EH (cell line): Measurements from ENCODE around the gene PPP6R1.

ENCODE experiments used
- DNase-seq: peaks from one replicate; pipeline ENCODE4 v3.0.0-alpha.2; 2015; ENCODE audit warnings: low read depth

The PPP6R1 gene

GRCh38 chr19:55283548-55284377 lies 24.9 kb upstream of the PPP6R1 start, which contains the start of gene BRSK1:
BRSK1 (plus strand) TSS chr19:55283997; CDS start chr19:55284443, 446 bp downstream.
- DNase-seq = peak; percentile 81

- DNase-seq = peak; percentile 97
Observed at GRCh38 chr19:55279770-55280643, 21.2 kb upstream of the PPP6R1 start, which contains the start of gene HSPBP1. HSPBP1 (minus strand) TSS chr19:55280110; CDS start chr19:55279608, 502 bp downstream.

GRCh38 chr19:55279340-55279739 lies 20.5 kb upstream of the PPP6R1 start:
- no peak for DNase-seq

DNA sequence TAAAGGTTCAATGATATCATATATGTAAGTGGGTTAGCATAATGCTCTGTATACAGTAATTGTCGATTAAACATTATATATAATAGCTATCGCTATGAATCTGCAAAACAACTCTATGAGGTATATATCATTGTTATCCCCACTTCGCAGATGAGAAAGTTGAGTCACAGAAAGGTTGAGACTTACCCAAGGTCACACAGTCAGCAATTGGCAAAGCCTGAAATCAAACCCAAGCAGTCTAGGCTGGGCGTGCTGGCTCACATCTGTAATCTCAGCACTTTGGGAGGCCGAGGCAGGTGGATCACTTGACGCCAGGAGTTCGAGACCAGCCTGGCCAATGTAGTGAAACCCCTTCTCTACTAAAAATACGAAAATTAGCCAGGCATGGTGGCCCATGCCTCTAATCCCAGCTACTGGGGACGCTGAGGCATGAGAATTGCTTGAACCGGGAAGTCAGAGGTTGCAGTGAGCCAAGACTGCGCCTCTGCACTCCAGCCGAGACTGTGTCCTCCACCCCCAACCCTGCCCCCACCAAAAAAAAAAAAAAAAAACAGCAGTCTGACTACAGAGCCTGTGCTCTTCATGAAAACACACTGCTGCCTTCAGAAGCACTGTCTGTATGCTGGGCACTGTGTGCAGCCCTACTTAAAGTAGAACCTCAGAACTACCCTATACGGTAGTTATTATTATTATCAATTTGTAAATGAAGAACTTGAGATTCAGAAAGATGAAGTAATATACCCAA lies 19.7 kb upstream of the PPP6R1 start:
- no peak for DNase-seq

GRCh38 chr19:55277494-55277893 lies 18.7 kb upstream of the PPP6R1 start:
- DNase-seq = no peak

DNA sequence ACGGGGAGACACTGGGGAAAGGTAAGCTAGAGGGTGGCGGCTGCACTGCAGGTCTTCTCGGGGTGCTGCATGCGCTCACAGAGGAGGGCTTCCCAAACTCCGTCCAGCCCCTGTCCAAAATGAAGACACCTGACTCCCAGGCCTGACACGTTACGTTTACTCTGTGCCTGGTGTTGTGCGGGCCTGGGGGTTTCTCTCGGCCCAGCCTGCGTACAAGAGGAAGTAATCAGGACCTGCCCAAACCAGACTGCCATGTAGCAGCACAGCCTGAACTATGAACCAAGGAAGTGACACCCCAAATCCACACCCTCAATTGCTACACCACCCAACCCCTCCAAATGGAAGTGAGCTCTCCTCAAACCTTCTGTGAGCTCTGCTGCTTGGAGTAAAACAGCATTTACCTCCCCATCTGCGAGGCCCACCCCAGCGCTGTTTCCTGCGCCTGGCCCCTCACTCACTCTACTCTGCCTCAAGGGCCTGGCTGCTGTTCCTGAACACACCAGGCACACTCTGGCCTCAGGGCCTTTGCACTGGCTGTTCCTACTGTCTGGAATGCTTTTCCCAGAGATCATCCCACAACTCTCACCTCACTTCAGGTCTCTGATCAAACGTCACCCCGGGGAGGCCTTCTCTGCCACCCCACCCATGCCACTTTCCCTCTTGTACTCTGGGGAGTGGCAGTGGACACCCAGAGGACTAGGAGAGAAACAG lies 18.1 kb upstream of the PPP6R1 start:
- no peak for DNase-seq

DNA sequence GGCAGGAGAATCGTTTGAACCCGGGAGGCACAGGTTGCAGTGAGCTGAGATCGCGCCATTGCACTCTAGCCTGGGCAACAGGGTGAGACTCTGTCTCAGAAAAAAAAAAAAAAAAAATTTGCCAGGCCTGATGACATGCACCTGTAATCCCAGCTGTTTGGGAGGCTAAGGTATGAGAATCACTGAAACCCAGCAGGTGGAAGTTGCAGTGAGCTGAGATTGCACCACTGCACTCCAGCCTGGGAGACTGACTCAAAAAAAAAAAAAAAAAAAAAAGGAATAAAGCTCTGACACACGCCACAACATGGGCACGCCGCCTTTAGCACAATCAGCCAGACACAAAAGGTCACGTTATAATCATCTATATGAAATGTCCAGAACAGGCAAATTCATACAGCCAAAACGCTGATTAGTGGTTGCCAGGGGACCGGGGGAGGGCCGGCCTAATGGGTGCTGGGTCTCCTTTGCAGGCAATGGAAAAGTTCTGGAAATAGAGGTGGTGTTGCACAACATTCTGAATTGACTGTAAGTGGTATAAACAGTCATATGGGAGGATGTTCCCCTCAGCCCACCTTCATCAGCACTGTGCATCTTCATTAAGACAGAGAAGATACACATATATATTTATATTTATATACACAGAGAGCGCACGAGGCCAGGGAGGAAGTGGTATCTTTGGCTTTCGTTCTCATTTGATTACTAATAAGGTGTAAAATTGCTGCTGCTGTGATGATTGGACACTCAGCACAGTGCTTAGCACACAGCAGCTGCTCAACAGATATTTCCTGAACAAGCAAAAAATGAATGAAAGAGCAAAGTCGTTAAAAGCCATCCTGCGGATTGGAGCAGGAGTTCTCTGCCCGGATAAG lies 17.3 kb upstream of the PPP6R1 start:
- no peak for DNase-seq

DNA sequence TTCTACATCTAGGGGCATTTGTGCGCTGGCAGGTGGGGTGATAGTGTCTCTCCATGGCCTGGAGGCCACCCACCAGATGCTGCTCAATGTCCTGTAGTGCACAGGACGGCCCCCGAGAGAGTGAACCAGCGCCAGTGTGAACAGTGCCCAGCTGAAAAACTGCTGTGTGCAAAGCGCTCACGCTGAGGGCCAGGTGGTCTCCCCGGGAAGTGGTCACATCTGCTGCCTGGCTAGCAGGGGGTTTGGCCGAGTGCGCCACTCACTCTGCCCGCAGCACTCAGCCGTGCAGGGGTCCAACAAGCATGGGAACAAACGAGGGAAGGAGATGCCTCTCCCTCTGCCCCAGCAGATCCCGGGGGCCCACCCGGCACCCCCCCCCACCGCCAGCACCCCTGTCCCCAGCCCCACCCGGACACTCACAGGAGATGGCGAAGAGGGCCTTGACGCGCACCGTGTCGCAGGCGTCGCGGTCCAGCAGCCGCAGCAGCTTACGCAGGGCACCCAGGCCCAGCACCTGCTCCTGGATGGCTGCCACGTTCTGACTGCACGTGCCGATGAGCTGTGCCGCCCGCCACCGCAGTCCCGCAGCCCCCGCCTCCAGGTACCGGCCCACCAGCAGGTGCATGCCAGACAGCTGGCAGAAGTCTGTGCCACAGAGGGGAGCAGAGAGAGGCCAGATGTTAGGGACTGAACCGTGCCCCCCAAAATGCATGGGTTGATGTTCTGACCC lies 15.3 kb upstream of the PPP6R1 start:
- no peak for DNase-seq

DNA sequence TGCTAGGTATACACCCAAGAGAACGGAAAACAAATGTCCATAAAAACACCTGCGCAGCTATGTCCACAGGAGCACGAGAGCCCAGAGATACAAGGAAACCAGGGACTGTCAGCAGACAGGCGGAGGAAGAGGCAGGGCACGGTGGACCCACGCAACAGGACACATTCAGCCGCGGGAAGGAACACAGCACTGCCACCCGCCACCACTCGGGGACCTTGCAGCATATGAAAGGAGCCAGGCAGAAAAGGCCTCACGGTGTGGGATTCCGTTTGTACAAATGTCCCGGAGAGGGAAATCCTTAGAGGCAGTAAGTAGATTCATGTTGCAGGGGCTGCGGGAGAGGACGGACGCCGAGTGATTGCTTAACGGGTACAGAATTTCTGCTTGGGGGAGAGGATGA lies 13.3 kb upstream of the PPP6R1 start:
- no peak for DNase-seq

DNA sequence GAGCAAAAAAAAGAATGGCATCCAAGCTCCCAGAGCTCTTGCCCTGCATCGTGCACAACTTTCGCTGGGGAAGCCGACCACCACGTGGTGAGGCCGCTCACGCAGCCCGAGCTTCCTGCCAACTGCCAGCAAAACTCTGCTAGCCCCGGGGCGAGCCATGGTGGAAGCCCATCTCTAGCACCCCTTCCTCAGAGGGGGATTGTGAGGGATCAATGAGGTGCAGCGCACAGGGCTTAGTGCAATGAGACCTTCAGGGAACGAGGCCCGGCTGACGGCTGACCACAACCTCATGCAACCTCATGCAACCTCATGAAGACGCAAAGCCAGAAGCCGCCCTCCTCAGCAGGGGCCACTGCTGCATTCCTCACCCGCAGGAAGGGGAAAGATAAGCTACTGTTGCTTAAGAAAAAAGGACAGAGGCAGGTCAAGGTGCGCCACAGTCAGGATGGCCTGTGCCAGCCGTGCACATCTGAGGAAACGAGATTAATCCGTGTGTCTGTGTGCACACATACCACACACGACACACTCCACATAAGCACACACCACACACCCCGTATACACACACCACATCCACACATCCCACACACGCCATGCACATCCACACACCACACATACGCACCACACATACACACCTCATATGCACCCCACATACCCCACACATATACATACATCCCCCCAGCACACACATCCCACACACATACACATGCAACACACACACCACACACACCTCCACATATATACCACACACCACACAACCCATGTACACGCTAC lies 11.5 kb upstream of the PPP6R1 start:
- DNase-seq = no peak

- DNase-seq = no peak
Observed at GRCh38 chr19:55269299-55269698, 10.5 kb upstream of the PPP6R1 start.

- DNase-seq = no peak
Observed at GRCh38 chr19:55266840-55267239, 8.0 kb upstream of the PPP6R1 start.

- DNase-seq = no peak
Observed at GRCh38 chr19:55266404-55266803, 7.6 kb upstream of the PPP6R1 start.

DNA sequence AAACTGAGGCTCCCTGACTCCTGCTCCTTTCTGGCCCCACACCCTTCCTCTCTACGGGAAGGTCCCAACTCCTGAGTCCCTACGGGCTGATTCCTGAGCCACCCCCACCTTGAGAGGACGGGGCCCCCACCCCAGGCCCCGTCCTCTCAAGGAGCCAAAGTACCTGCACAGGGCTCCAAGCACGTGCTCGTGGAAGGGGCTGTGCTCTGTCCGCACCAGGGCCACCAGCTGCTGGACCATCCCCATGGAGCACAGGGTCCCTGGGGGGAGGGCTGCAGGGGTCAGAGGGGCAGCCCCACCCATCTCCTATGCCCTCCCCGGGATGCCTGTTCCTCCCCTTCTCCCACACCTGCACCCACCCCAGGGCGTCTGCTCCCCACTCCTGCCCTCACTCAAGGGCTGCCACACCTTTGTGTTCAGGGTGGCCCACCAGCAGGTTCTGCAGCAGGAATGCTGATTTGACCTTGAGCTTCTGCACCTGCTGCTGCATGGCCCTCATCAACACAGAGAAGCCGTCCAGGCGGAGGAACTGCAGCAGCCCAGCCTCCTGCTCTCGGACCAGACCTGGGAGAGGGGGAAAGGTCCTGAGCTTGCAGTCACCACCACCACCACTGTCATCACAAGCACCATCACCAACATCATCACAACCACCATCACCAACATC lies 7.0 kb upstream of the PPP6R1 start:
- DNase-seq = no peak

DNA sequence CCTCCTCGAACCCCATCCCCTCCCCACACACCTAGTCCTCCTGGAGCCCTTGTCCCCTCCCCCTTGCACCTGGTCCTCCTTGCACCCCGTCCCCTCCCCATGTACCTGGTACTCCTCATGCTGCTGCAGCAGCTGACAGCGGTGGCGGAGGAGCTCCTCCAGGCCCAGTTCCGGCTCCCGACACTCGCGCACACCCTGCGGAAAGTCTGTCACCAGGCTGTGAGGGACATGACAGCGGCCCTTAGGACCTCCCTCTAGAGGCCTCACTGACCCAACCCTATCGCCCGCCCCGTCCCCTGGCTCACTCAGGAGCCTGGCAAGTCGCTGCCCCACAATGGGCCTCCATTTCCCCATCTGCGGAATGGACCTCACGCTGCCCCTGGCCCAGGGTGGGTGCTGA lies 6.4 kb upstream of the PPP6R1 start:
- no peak for DNase-seq

GRCh38 chr19:55264531-55264930 lies 5.7 kb upstream of the PPP6R1 start:
- DNase-seq = no peak

GRCh38 chr19:55262359-55262758 lies 3.5 kb upstream of the PPP6R1 start:
- no peak for DNase-seq

GRCh38 chr19:55261671-55262126 lies 2.9 kb upstream of the PPP6R1 start:
- no peak for DNase-seq
